Measurements from ENCODE around the gene ZBTB8OS.
"Not testable (repeated sequence)": the region's sequence is repeated elsewhere in the genome, so short reads cannot be mapped to it uniquely, and the experiment has no call there.

- TF ChIP-seq CTCF (IDR thresholded peaks at IDR 0.05 in 4 of 5, conservative IDR thresholded peaks at IDR 0.05 in 1 of 5); POLR2A (IDR thresholded peaks at IDR 0.05): not testable (repeated sequence)
Measured at GRCh38 chr1:32630173-32630572, 20.2 kb downstream of the ZBTB8OS start.
